NCI-H128 (cell line): Measurements from ENCODE around the gene FSD2.
A peak's percentile ranks its signal among the peaks of the same experiment; 100 is the strongest.
"Not testable (repeated sequence)": the region's sequence is repeated elsewhere in the genome, so short reads cannot be mapped to it uniquely, and the experiment has no call there.

Experiments
- DNase-seq: peaks from one replicate; lab custom pipeline; 2025; ENCODE audit not compliant: unreplicated experiment; lab: John Stamatoyannopoulos, UW

Gene FSD2

DNA sequence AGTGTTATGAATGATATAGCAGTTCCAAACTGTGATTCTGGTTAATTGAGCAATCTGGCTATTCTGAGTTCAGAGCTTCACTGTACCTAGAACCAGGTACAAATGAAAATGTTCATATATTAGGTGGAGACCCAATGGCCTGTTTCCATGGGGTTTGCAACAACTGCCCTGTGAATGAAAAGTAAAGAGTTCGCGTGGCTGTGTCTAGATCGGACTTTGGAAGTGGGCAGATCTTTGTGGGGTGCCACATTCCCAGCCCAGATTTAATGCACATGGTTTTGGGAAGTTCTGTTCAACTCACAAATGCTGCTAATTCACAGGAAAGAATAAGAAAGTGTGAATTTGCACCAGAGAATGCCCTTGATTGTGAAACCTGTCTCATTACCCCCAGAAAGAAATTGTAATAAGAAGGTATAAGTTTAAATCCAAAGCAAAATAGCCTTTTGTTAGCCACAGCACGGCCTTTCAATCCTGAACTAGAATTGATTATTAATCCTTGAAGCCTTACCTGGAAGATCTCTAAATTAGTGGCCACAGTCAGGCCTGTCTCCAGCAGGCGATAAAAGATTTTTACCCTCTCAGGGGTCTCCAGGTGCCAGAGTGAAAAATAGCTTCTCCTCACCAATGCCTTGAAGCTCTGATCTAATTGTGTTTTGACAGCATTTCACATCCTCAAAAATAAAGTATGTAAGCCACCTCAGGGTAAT lies 26.2 kb upstream of the FSD2 start:
- DNase-seq: no peak

DNA sequence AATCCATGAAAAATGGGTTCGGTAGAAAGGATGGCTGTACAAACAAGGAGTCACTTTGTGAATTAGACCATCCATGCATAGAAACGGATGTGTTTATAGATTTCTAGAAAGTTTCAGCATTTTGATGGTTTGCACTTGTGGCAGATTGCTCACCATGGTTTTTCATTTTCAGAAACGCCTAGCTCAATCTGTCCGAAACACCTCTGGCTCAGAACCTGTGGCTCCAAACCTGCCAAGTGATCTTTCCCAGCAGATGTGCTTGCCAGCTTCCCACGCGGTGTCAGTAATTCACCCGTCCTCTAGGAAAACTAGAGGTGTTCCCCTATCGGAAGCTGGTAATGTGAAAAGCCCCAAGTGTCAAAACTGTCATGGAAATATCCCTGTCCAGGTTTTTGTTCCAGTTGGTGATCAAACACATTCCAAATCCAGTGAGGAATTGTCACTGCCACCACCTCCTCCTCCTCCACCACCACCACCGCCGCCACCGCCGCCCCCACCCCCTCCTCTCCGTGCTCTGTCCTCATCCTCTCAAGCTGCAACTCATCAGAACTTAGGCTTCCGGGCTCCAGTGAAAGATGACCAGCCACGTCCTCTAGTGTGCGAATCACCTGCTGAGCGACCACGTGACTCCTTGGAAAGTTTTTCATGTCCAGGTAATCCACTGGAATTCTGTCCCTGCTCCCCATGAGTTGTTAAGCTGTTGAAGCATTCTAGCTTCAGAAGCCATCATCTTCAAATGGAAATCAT lies 24.7 kb upstream of the FSD2 start:
- no peak for DNase-seq

DNA sequence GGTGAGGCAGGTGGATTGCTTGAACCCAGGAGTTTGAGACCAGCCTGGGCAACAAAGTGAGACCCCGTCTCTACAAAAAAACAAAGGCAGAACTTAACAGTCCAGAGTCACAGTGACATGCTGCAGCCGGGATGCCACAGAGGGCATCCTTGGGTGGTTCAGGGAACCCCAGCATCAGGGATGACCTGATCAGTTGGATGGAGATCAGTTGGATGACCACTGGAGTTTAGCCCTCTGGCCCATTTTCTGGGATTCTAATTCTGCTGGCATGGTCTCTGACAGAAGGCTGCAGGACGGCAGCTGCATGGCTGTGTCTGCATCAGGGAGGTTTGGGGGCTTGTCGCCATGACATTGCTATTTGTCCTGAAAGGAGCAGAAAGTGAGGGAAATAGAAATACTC lies 23.4 kb upstream of the FSD2 start:
- DNase-seq: no peak

DNA sequence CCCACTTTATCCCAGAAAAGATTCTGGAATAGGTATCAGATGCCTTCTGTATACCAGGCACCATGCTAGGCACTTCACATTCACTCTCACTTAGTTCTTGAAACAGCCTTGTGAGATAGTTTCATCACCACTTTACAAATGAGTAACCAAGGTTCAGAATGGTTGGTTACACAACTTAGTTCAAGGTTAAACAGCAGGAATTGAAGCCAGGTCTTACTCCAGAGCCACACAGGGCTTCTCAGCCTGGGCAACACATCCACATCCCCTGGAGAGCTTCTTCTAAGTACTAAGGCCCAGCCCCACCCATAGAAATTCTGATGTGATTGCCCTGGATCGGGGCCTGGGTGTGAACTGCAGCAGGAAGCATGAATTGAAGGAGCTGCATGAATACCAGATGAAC lies 22.2 kb upstream of the FSD2 start:
- no peak for DNase-seq

DNA sequence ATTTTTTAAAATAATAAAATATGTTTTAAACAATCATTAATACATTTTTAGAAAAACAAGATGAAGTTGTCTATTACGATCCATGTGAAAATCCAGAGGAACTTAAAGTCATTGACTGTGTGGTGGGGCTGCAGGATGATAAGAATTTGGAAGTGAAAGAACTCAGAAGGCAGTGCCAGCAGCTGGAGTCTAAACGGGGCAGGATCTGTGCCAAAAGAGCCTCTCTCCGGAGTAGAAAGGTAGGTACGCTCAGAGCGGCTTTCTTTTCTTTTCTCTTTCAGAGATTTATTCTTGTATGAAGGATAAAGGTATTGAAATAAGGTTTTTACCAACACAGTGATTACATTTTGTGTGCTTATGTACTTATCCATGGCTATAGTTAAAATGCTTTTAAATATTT lies 17.2 kb upstream of the FSD2 start:
- no peak for DNase-seq

DNA sequence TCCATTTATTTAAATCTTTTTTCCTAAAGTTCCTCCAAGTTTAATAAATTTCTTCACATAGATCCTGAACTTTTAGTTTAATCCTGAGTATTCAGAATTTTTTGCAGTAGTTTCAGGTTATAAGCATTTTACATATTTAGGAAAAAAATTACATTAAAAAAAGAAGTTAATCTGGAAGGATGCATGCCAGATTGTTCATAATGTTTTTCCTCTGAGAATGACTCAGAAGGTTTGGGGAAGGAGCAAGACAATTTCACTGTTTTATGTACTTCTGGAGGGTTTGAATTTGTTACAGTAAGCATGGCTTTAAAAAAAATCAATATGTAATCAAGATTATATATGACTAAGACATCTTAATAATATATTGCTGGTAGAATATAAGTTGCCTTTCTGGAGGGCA lies 16.0 kb upstream of the FSD2 start:
- DNase-seq: not testable (repeated sequence)

DNA sequence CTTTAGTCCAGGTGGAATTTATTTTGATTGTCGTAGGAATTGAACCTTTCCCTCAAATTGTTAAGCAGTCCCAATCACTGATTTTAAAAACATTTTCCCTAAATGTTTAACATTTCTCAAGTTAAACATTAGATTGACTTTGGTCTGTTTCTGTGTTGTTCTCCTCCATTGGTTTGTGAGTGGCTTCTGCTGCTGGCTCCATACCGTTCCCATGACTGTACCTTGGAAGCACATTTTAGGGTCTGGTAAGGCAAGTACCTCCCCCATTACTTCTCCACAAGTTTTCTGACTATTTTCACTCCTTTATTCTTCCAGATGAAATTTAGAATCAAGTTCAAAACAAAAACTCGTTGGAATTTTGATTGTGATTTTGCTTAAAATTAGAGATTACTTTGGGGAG lies 15.5 kb upstream of the FSD2 start:
- DNase-seq: not testable (repeated sequence)

DNA sequence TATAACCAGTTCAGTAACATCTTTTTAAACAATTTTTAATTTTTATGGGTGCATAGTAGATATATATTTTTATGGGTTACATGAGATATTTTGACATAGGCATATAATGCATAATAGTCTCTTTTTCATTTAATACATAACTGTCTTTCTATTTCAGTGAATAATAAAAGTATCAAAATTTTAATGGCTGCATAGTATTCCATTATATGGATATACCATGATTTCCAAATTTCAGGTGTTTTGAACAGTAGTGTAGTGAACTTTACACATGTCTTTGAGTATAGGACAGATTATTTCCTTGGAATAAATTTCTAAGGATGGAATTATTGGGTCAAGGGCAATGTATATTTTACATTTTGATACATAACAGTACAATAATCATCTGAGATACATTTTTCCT lies 14.3 kb upstream of the FSD2 start:
- no peak for DNase-seq

DNA sequence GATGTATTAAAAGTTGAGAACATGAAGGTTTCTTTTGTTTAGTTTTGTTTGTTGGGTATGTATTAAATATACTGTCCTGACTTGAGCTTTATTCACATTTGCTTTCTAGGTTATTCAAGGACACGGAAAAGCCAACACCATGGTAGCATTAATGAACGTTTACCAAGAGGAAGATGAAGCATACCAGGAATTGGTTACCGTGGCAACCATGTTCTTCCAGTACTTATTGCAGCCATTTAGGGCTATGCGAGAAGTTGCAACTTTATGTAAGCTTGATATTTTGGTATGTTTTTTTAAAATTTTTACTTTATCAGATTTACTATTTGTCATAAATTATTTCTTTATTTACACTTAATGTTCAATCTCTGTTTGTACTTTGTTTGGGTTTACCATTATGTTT lies 7.1 kb upstream of the FSD2 start:
- no peak for DNase-seq

DNA sequence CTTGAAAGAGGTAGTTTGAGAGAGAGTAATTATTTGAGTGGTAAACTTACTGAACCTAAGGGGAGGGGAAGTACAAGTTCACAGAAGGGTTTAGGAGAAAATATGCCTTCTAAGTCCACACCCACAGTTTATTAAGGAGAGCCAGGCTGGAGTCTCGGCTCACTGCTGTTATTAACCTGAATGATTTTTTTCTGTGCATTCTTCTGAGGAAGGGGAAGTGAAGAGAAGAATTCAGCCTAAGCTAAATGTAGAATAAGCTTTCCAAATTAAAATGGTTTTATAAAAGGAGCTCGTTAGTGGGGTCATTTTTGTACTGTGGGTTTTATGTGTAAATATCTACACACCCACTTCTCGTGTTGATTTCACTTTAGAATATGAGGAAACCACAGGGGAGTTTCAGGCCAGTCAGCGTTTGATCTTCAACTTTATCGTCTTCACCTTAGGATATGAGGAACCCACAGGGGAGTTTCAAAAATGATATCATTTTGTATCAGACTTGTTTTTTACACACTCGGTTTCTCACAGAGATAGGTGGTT lies 5.1 kb upstream of the FSD2 start:
- DNase-seq: no peak

DNA sequence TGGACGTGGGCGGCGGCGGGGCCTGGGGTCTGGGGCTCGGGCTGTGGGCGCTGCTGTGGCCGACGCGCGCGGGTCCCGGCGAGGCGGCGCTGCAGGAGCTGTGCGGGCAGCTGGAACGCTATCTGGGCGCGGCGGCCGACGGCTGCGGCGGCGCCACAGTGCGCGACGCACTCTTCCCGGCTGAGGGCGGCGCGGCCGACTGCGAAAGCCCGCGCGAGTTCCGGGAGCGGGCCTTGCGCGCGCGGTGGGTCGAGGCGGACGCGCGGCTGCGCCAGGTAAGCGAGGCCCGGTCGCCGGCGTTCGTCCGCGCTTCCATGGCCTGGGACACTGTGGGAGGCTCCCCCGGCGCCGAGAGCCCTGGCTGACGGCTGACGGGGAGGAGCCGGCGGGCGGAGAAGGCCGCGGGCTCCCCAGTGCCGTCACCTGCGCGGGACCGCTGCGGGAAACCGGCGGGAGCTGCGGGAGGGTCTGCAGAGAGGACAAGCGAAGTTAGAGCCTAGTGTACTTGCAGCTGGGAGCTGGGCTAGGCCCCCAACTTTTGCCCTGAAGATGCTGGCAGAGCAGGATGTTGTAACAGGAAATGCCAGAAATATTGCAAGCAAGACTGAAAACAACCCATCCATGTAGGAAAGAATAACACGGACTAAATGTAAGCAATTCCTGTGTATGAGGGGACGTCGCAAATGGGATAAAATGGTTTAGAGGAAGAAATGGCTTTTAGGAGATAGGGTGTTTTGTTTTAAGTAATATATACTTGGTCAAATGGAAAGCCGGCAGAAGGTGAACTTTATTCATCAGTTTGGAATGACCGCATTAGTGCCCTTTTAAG lies 4.4 kb upstream of the FSD2 start:
- DNase-seq: no peak

DNA sequence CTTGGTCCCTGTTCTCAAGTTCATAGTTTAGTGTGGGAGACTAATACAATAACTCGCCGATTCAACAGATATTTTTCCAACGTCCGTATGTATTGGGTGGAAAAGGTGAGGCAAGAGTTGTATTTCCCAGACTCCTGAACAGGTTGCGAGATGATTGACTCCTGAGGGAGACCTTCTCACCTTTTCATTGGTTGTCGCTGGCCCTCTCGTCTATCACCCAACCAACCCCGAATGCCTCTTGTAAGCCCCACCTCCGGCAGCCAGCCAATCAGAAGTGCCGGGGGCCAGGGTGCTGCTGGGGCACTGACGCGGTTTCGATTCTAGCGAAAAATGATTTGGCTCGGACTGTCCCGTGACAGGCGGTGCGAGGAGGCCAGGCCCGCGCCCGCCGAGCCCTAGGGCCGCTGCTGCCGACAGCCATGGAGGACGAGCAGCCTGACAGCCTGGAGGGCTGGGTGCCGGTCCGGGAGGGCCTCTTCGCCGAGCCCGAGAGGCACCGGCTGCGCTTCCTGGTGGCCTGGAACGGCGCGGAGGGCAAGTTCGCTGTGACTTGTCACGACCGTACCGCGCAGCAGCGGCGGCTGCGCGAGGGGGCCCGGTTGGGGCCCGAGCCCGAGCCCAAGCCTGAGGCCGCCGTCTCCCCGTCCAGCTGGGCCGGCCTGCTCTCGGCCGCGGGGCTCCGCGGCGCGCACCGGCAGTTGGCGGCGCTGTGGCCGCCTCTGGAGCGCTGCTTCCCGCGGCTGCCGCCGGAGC lies 3.6 kb upstream of the FSD2 start, which contains the start of gene WHAMM:
TSS of gene WHAMM (plus strand) at position 321 of the 753 bp plus-strand sequence. CDS start at position 420, 99 bp downstream.
- DNase-seq: peak; percentile 86

DNA sequence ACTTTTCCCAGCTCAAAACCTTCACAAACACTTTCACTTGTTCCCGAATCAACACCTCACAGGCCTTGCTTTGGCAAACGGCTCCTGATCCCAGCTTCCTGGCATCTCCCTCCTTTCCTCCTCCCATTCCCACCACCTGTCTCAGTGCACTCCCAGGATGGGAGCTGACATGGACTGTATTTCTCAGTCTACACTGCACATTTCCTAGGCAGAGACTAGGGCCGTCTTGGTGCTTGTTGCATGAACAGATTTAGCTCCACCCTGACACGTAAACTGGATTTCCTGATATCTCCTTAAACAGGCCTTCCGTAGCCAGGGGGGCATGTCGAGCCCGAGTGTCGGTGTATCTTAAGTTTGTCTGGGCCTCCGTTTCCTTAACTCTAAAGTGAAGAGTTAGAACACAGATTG lies 2.8 kb upstream of the FSD2 start:
- no peak for DNase-seq

DNA sequence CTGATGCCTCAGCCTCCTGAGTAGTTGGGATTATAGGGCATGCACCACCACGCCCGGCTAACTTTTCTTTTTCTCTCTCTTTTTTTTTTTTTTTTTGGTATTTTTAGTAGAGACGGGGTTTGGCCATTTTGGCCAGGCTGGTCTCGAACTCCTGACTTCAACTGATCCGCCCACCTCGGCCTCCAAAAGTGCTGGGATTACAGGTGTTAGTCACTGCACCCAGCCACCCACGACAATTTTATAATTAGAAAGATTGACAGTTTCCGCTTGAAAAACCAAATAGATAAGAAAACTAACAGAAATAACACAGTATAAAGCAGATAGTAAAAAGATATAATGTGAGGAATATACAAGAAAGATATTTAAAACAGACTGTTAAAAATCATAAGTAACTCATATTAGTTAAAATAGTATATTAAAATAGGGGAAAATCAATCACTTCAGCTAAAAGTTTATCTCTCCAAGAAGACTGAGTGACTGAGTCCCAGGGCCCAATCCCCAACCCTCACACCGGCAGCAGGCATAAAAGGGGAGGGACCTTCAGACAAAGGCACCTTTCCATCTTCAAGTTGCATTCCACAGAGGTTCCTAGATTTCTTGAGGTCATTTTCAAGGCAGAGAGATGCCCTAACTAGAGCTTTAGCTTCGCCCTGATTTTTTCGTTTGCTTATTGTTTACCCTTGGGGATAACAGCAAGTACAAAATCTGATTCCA lies 2.2 kb upstream of the FSD2 start:
- DNase-seq: no peak

DNA sequence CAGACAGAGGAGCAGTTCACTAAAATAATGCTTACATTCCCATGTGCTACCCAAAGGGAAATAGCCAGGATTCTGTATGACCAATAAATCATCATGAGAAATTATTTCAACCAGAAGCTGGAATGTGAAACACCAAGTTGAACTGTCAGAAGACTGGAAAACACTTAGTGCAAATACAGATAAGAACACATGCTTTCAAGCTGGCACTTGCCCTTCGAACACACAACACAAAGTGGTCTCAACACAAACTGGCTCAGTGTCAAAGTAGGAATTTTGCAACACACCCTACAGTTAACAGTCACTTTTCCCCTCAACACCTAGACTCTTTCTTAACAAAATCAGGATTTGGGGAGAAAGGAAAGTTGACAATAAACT lies 1.3 kb downstream of the FSD2 start:
- DNase-seq: no peak

DNA sequence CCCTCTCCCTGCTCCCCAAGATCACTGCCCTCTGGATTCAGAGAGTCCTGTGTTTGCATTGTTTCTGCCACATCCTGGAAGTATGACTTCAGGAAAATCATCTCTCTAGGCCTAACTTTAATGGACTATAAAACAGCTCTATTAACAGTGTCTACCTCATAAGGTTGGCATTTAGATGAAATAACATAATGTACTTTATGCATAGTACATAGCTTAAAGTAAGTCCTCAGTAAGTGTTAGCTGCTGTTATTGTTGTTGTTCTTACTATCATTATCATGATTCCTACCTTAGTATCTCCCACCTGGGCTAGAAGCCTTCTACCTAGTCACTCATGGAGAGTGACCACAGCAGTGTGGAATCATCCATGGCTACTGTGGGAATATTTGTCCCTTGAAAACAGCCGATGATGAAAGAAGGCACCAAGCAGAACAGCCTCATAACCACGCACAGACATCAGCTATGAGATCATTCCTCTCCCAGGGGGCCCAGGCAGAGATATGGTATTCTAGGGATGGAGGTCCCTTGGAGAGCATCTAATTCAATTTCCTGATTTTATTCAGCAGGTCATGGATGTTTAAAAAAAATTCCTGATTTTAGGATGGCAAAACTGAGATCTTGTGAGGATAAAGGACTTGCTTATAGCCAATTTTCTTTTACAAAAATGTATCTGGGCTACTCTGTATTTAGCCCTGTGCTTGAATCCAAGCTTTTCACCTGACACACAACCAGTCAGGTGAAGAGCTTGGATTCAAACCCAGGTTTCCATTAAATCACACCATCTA lies 1.9 kb downstream of the FSD2 start:
- no peak for DNase-seq

DNA sequence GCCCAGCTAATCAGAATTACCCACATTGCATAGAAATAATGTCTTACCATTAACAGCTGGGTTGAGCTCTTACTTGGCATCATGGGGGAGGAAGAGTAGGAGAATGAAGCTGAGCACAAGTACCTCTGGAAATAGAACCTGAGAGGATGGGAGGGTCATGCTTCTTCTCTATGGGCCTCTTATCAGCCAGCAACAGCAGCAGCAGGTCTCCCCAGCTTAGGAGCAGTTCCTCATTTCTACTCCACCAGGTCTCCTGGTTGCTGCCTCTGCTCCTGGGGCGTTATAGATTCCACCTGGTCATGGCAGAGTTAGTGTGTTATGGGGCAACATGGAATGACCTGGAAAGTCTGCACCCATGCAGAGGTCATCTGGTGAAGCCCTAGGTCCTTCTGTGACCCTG lies 3.4 kb downstream of the FSD2 start:
- DNase-seq: no peak

DNA sequence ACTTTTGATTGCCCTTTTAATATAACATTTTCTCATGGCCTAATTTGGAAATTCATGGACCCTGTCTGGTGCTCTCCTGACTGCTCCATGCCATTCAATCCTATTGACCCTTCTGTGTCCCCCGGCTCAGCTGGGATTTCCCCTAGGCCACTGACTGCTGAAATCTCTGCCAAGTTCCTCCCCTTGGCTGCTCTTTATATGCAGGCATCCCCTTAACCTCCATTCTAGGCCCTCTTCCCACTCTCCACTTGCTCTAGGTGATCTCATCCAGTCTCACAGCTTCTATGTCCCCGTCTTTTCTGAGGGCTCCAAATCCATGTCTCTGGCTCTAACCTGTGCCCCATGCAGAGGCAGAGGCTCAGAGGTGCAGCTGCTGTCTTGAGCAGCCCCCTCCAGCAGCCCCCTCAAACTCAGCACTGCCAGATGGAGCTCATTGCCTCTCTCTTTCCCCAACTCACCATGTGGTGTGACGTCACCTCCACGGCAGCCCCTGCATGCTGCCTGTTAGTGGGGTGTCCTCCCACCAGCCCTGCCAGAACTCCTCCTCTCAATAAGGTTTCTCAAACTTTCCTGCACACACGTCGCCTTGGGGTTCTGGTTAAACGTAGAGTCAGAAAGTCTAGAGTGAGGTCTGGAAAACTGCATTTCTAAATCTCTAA lies 6.6 kb downstream of the FSD2 start:
- DNase-seq: no peak
